Measurements from ENCODE around the gene TBC1D1.

DNA sequence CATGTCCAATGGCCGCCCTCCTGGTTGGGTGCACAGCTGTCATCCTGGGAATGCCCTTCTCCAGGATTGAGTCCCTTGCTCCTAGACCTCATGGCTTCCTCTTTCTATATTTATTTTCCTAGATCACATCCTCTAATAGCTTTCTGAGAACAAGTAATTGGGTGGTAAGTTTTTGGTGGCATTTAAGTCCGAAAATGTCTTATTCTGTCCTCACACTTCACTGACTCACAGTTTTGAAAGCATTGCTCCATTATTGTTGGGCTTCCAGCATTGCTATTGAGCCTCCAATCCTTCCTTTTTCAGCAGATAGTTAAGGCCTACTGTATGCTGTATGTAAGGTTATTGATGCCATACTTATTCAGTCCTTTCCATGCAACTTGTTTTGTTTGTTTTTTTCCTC is 38.5 kb upstream of the TBC1D1 start:
- TF ChIP-seq, protein P1, sequence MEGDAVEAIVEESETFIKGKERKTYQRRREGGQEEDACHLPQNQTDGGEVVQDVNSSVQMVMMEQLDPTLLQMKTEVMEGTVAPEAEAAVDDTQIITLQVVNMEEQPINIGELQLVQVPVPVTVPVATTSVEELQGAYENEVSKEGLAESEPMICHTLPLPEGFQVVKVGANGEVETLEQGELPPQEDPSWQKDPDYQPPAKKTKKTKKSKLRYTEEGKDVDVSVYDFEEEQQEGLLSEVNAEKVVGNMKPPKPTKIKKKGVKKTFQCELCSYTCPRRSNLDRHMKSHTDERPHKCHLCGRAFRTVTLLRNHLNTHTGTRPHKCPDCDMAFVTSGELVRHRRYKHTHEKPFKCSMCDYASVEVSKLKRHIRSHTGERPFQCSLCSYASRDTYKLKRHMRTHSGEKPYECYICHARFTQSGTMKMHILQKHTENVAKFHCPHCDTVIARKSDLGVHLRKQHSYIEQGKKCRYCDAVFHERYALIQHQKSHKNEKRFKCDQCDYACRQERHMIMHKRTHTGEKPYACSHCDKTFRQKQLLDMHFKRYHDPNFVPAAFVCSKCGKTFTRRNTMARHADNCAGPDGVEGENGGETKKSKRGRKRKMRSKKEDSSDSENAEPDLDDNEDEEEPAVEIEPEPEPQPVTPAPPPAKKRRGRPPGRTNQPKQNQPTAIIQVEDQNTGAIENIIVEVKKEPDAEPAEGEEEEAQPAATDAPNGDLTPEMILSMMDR (IDR thresholded peaks at IDR 0.05 in 8 of 11, conservative IDR thresholded peaks at IDR 0.05 in 3 of 11): no peak
- TF ChIP-seq POLR2AphosphoS5 (IDR thresholded peaks at IDR 0.05): no peak

All from spleen (tissue), 7 donors.